ENCODE results near the gene KCNJ16.

KCNJ16 gene

DNA sequence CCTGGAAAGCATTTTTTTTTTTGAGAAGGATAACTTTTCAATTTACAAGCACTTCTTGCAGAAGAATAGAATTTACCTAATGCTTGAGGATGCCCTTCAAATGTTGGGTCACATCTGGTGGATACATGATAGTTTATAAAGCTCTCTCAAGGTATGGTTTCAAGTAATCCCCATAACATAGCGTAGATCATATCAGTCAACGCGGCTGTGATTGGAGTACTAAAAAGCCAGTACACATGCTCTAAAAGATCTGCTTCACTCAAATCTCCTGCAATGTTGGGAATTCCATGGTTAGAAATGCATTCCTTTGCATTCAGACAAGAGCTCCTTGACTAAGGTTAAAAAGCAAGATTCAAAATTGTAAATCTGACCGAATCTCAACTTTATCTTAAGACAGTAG lies 3.9 kb upstream of the KCNJ16 start:
- no peak for DNase-seq

DNA sequence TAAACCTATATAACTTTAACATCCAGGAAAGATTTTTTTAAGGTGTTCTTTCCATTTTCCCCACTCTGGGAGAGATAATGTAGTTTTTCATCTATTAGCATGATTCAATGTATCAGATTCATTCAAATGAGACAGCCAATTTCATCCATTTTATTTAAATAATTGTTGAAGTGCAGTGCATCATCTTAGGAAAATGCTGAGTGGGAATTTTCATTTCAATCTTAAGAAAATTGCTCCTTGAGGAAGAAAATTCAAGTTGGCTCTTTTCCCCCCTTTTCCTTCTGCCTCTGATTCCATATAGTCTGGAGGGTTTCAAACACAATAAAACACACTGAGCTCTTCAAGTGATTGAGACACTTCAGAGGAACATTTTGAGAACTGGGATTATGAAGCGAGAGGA lies 3.4 kb upstream of the KCNJ16 start:
- no peak for DNase-seq

DNA sequence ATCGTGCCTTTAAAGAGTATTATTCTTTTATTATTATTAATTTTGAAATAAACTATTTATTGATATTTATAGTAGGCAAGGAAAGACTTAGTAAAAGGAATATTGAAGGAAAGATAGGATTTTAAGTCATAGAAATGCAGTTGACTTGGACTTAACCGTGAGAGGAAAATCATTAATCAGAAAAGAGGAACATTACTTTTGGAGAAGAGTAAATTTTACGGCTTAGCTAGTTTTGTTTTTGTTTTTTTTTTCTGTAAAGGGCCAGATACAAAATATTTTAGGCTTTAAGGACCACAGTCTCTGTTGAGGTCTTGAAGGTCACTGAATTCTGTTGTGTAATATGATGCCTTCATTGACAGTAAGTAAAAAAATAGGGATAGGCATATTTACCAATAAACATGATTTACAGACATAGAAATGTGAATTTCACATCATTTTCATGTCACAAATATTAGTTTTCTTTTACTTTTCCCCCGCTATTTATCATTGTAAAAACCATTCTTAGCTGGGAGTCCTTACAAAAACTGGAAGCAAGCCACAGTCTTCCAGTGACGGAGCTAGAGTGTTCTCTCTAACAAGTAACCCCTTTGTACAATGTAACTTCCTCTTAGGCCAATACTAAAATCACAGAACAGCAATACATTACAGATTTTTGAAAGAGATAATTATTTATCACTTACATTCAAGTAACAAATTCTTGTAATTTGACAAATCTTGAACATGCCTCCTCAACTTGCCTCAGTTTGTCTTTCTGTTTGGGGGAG lies 2.3 kb upstream of the KCNJ16 start:
- DNase-seq, result peak; percentile 54

DNA sequence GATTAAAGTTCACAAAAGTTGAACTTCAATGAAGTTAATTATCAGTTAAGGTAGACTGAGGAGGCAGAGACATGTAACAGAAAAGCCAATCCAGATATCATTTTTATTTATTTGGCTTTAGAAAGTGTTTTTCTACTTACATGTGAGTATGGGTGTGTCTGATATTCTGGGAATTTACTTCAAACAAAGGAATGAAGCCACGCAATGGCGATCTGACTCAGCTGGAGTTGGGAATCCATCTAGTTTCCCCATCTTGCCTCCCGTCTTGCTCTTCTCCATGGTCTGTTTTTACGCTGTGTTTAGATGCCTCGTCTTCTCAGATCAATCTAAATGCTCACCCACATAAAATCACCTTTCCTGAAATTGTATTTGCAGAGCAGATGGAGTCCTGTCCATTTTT lies 1.7 kb upstream of the KCNJ16 start:
- no peak for DNase-seq

DNA sequence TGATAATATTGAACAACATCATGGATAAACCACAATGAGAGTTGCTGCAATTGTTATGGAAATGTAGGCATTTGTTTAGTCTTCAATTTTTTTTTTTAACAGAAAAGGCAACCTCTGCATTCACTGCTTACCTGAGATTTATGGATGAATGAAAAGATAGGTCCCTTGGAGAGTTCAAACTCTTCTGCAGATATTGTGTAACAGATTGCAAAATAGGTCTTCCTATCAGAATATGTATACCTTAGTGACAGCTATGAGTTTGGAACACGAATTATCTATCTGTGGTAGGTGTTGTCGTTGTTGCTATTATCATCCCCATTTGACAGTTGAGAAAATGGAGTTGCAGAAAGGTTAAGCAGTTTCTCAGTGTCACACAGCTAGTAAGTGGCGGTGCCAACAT lies 1.2 kb upstream of the KCNJ16 start:
- no peak for DNase-seq

DNA sequence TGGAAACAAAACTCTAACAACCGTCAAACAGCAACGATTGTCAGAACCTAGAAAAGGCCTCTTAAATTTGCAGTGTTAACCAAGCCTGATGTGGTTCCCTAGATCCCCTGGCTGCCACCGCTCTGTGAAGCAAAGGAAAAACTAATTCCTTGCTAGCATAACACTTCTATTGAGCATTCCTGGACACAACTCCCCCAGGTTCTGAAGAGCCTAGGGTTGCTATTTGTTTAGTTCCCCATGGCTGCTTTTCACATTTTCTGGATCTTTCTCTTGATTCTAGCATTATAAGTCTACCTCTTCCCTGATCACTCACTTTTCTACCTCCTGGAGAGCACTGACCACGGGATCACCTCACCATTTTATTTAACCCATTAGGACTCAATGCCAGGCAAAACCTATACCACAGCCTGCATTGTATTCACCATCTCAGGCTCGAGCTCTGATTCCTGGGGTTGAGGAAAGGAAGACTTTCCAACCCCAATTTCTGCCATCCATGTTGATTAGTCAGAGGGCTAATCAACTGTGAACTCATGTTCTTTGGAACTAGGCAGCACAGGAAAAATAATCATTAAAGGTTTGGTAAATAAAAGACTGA lies 692 bp upstream of the KCNJ16 start:
- no peak for DNase-seq

DNA sequence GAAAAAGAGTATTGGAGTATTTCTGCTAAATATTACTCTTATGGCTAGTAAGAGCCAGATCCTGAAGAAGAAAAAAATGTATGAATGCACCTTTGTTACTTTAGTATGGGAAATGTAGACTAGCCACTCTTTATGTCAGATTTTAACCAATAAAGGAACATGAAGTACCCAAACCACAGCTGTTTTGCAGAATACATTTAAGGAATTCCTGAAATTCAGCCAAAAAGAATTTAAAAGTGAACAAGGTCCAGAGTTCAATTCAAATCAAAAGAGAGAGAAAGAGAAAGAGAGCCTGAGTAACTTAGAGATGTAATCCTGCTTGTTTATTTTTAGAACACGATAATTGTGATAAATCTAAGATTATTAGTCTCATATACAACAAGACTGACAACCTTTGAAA lies 1.2 kb downstream of the KCNJ16 start:
- DNase-seq, result no peak

DNA sequence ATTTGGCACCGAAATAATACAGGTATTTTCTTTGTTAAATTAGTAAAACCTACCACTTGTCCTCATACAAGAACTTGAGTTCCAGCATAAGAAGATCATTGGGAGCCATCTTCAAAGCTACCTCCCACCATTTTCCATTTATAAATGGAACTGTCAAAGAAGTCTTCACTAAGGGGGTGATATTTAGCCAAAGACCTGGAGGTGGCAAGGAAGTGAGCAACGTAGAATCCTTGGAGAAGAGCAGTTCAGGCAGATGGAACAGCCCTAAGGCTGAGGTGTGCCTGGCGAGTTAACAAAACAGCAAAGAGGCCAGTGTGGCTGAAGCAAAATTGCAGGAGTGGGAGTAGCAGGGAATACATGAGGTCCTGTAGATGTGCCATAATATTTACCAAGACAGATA lies 1.8 kb downstream of the KCNJ16 start:
- DNase-seq, result no peak

DNA sequence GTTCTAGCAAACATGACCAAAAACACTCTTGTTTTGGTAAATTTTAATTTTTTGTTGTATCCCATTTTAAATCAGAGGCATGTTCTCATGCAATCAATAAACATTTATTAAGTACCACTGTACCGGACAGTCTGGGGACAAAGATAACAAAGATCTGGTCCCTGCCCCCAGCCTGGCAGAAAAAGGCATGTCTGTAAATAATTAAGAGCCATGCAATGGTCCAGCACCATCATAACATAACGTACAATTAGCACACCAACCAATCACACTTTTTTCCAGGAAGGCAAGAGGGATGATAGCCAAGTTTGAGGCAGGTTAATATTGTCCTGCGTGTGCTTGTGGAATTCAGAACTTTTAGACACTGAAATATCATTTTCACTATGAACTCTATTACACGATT lies 3.5 kb downstream of the KCNJ16 start:
- no peak for DNase-seq

DNA sequence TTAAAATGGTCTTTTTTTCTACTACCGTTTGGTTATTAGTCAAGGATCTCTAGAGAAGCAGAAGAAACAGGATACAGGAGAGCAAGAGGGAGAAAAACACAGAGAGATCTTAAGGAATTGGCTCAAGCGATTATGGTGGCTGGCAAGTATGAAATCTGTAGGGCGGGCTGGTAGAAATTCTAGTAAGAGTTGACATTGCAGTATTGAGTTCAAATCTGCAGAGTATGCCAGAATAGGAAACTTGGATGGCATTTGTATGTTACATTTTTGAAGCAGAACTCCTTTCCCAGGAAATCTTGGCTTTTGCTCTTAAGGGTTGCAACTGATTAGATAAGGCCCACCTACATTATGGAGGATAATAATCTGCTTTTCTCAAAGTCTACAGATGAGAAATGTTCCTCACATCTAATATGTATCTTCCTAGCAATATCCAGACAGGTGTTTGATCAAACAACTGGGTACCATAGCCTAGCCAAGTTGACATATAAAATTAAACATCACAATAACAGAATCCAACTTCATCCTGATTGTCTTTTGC lies 4.0 kb downstream of the KCNJ16 start:
- DNase-seq, result no peak

DNA sequence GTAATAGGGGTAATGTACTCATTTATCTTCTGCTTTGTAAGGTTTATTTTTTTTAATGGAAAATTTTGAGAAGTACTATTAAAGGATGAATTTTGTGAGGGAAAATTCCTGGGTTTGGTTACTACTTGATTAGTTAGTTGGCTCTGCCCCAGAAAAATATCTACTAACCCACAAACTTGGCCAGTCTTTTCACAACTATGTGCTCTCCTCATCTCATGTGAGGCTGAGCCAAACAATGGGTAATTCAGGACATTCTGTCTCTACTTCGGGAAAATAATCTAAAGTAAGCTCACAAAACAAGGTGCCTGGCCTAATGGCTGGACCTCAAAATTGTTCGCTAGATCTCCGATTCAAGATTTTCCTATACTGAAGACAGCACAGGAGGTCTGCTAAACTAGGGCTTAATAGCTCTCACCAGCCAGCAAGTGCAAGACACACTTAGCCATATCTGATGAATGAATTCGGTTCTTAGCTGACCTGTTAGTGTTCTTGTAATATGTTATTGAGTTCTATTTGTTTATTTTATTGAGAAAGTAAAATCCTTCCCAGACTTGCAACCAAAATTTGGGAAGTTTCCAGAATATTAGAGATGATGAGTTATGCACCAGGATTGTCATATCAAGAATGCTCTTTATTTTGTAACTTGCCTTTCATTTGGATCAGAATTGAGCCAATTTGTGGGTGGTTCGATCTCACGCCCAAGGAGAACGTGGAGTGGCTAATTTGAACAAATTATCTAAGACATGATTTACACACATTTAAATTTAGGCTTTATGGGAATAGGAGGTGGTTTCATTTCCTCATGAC lies 5.7 kb downstream of the KCNJ16 start:
- DNase-seq, result no peak

DNA sequence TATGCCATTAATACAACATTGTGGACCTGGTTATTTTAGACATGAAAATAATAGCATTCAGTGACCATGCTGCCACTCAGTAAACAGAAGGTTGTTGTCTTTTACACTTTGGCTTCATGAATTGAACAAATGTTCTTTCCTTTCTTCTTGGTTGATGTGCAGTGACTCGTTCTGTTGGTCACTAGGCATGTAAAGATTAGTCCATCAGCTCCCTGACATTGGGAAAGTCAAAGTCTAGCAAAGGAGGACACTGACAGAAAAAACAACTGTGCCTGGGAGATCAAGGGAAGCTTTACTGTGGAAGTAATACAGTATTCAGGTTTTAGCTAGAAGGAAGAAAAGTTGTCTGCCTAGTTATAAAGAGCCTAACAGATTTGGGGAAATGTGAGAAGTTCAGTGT lies 6.9 kb downstream of the KCNJ16 start:
- DNase-seq, result no peak

DNA sequence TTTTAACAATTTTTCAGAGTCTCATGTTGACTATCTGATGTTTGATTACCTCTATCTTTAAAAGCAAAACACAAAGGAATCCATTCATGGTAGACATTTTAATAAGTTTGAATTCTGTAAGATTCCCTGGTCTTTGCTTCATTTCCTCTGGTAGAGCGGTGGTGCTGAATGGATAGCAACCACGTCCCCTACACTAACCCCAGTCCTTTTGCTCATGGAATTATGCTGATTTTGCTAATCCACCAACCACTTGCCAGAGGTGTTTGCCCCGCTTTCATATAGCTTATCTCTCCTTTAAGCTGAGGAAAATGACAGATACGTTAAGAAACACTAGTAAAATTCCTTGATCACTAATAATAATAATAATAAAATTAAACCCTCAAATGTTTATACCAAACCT lies 9.5 kb downstream of the KCNJ16 start:
- no peak for DNase-seq

DNA sequence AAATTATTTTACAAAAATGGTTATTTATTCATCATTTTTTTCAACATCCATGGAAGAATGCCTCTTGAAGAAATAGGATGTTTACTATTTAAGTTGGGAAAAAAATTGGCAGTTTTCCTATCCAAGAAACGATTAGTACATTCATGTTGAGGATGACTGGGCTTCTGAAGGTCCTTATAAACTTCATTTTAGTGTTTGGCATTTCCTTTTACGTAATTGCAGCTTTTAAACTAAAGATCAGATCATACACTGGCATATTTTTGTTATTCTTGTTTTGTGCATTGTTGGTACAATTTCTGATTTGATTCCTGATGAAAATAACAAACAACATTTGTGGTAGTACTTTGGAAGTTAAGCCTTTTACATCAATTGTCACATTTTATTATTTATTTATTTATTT lies 11.5 kb downstream of the KCNJ16 start:
- DNase-seq, result no peak

DNA sequence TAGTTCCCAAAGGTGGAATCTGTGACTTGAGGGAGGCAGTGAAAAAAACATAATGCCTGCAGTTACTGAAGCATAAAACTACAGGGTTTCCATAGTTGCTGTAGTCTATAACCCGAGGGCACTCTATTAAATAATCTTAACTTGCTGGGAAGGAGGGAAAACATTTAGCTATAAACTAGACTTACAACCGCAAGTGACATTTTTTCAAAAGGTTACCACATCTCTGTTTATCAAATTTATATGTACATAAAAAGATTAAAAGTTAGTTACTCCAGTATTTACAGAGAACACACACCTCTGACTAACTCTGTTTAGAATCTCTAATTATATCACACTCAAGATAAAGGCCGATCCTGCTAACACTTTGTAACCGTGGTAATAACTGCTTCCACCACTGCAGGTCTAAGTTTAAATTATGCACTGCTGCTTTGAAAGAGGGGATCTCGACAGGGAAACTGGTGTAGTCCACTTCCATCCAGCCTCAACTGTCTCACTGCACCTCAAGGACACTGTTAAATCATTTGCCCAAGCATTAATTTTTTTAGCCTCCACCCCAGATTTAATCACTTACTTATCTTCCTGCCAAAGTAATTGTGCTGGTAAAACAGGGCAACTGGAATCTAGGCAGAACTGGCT lies 14.6 kb downstream of the KCNJ16 start:
- DNase-seq, result no peak

DNA sequence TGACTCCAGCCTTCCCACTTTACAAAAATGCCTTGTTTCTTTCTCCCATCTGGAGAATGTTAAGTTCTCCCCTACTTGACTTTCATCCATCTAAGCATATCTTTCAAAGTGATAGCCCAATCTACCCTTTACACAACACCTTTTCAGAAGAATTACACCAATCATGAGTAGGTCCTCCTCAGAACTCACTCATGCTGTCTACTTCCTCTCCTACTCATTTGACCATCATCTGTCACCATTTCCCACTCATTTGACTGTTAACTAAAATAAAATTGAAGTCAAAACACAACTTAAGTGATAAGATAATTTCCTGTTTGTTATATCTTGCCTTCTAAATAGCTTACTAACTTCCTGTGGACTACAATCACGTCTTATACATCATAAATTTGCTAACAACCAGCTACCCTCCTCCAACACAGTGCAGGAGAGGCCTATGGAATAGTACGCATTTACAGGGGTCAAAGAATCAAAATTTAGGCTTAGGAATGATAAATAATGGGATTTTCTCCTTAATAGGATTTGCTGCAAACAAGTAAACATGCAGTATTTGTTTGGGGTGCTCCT lies 16.1 kb downstream of the KCNJ16 start:
- DNase-seq, result no peak

DNA sequence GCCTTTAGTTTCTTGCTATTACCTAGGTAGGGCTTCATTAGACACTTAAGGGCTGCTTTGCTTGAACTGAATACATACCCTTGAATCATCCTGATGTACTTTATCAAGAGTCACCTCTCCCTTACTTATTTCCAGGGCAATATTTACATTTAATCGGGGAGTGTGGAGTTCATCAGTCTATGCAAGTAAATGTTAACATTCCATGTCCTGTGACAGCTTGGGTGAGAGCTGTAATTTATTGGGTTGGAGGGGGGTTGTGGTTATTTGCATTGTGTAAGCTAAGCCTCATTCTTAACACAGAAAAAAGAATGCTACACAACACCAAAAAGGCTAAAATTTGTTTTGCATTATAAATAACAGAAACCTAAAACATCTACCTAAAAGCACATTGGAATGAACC lies 16.7 kb downstream of the KCNJ16 start:
- DNase-seq, result no peak

DNA sequence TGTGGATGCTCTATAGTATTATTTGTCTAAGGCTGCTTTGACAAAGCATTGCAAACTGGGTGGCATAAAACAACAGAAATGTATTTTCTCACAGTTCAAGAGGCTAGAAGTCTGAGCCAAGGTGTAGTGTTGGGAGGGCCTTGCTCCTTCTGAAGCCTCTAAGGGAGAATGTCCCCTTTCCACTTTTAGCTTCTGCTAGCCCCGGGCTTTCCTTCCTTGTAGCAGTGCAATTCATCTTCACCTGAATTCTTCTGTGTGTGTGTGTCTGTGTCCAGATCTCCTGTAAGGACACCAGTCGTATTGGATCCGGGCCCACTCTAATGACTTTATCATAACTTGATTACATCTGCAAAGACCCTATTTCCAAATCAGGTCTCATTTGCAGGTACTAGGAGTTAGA lies 18.1 kb downstream of the KCNJ16 start:
- DNase-seq, result no peak

DNA sequence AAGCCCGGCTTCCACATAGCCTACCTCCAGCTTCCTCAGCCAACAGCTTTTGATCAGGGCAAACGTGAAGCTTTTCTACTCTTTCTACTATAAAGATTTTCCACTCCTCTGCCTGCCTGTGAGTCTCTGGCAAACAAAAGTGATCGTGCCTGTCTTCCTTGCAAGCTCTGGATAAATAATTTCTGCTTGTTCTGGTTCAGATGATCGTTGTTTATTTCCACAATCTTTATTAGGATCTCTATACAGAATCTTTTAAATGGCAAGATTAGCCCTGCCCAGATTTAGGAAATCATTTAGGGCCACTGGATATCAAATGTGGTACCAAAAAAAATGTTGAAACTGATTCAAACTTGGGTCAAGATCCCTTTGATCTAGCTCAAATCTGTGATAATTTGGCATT lies 20.4 kb downstream of the KCNJ16 start:
- DNase-seq, result no peak

DNA sequence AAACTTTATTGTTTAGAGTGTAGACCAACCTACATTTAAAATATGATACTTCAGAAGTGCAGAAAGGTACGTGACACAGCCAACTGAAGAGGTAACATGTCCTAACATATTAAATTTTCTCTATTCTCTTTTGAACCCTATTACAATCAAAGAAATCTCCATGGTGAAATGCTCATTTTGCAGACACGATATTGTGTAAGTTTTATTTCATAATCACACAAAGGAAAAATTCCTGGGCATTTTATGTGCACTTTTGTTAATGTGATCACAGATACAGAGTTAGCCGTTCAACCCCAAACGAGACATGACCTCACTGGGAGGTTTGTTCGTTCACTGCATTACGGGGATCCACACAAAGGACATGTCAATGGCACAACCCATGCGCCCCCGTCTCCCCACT lies 21.8 kb downstream of the KCNJ16 start:
- no peak for DNase-seq

DNA sequence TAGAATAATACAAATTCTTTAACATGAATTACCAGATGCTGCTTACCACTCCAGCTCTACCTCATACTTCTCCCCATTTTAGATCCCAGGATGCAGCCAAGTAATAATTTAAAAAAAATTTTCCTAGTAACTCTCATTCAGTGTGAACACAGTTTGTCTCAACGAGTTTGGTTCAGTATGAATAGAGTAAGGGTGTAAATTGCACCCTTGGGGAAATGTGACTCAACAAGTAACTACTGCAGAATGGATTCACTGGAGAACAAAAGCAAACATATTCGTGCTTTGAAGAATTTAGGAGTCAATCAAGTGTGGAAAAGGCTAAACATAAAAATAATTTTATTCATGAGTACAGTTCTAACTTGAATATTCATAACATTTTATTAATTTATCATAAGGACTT lies 23.0 kb downstream of the KCNJ16 start:
- no peak for DNase-seq

DNA sequence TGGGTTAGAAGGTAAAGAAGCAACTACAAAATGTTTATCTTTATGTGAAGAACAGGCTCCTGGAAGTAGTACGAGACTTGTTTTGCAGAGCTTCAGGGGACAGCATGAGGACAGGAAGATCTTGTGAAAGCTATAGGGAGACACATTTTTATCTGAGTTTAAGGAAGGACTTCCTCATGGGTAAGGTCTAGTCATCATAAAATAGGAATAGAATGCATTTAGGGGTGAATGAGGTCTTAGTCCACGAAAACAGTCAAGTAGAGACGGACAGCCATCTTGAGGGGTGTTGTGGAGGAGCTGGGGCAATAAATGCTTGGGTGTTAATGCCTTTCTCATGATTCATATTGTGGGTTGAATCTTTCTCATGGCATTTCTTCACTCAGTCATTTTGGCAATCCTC lies 24.3 kb downstream of the KCNJ16 start:
- DNase-seq, result no peak

DNA sequence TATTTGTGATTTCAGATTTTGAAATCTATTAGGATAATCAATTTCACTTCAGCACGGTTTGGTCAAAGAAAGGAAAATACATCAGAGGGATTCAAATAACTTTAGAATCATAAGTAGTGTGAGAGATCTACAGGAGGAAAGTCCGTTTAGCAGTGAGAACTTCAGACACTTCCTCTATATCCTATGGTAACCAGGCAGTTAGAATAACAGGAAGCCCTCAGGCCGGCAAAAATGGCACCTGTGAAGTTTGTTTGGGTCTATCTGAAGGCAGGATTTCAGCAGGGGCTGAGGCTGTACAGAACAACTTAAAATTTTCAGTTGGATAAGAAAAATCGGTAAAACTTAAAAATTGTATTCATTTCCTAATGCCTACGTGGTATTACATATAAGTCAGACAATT lies 24.9 kb downstream of the KCNJ16 start:
- no peak for DNase-seq

Data from midbrain (tissue), 1 donor.